Activated T-cell treated with anti-CD3 and anti-CD28 coated beads for 48 hours (primary cell): ENCODE measurements around the gene KLHDC1.
"Not testable (repeated sequence)": the region's sequence is repeated elsewhere in the genome, so short reads cannot be mapped to it uniquely, and the experiment has no call there.

Source experiments
- DNase-seq: peaks from one replicate; pipeline ENCODE4 v3.0.0-alpha.2; 2020; ENCODE audit warnings: low read depth

KLHDC1 gene

DNA sequence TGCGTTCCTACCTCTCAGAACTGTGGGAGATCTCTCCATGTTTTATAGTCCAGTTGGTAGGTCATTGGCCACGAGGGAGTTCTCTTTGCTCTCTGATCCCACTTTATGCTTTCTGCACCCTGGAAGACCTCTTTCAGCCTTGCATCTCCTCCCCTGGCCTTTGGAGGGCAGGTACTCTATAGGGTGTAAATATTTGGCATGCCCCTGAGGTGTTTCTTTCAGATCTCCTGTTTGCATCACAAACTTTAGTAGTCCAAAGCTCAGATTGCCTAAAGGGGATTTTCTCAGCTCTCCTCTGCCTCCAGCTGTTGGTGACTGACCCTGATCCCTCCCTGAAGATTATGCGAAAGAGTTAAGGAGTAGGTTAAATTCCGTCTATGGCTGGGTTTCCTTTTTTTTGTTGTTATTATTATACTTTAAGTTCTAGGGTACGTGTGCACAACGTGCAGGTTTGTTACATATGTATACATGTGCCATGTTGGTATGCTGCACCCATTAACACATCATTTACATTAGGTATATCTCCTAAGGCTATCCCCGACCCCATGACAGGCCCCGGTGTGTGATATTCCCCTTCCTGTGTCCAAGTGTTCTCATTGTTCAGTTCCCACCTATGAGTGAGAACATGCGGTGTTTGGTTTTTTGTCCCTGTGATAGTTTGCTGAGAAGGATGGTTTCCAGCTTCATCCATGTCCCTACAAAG is 29.0 kb downstream of the KLHDC1 start:
- DNase-seq: not testable (repeated sequence)

DNA sequence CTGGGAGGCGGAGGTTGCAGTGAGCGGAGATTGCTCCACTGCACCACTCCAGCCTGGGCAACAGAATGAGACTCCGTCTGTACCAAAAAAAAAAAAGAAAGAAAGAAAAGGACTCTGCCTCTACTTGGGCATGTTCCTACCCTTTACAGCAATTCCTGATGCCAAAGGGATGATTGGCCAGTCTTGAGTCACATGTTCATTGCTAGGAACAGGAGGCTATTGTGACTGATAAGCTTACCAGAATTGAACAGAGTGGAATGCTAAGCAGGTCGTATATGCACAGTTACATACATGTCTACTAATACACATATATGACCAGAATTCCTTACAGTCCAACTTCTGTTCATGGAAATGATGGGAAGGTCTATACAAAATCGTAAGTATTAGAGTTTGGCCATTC is 34.3 kb downstream of the KLHDC1 start:
- DNase-seq: no peak

DNA sequence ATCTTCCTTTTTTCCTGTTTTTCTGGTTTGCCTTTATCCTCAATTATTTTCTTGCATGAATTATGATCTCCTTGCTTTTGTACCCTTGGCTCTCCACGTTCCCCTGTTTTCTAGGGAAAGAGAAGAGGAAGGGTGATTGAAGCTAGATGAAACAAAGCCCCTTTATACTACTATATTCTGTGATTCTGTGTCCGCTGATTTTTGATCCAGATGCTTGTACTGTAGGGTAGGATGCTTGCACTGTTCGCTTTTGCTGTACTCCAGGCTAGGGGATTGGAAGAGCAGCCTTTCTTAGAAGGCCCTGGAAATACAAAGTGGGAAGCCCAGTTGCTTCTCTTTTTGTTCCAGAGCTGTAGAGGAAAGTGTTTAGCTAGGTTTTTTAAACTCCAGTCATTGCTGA is 40.0 kb downstream of the KLHDC1 start:
- DNase-seq: no peak

DNA sequence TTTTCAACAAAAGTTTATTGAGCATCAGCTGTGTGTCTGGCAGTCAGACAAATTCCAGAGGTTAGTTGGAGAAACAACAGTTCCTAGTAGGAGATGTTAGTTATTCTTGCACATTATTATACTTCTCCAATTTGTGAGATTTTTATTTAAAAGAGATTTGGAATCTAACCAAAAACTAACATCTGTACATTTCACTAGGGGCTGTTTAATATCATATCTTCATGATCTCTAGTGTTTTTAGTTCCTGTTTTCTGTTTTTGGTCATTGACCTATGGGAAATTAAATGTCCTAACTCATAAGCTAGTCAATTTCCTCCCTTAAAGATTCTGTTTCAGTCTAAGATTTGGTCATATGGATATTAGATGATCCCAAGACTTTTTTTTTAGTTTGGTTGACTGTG is 40.9 kb downstream of the KLHDC1 start:
- DNase-seq: no peak

DNA sequence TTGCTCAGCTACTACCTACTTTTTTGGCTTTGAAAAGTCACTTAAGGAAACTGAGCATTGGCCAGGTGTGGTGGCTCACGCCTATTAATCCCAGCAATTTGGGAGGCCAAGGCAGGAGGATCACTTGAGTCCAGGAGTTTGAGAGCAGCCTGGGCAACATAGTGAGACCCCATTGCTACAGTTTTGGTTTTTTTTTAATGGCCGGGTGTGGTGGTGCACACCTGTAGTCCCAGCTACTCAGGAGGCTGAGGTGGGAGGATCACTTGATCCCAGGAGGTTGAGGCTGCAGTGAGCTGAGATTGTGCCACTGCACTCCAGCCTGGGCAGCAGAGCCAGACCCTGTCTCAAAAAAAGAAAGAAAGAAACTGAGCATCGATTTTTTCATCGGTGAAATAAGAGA is 42.7 kb downstream of the KLHDC1 start:
- not testable (repeated sequence) for DNase-seq

DNA sequence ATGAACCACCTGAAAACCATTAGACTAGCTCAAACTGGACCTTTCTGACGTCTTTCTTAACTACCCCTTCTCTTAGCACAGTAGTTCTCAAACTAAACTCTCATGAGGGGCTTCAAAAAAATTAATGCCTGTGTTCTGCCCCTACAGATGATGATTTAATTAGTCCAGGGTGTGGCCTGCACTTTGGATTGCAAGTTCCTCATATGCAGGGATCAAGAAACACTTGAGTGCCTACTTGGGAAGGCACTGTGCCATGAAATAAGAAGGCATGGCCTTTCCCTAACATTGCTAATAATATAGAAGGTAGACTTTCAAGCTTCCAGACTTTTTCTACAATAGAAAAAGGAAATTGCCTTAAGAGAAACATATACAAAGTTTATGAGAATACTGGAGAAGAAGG is 52.3 kb downstream of the KLHDC1 start:
- DNase-seq: no peak

DNA sequence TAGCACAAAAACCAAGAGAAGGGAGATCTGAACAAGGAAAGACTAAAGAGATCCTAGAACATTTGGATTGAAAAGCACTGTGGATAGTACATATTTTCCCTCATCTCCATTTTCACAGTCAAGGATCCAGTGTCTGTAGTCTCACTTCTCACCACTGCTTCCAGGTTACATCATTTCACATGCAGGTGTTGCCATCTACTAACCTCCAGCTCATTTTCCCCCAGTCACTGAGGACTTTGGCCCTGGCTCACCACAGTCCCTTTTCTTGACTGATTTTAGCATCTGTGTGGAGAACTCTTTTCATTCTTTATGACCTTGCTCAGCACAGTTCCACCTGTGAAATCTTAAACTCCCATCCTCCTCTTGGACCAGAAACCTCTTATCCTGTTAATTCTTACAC is 53.6 kb downstream of the KLHDC1 start:
- DNase-seq: not testable (repeated sequence)

DNA sequence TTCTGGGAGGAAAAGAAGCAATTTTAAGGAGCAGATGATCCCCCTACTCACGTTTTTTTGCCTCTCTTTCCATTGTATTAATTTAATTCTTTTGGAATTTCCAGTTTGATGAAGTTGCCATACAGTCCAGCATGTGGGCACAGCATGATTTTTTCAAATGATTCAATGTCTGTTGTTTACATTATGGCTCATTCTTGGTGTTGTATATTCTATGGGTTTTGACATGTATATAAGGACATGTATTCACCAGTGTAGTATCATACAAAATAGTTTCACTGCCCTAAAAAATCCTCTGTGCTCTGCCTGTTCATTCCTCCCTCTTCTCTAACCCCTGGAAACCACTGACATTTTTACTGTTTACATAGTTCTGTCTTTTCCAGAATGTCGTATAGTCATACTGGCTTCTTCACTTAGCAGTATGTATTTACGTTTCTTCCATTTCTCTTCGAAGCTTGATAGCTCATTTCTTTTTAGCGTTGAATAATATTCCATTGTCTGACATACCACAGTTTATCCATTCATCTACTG is 61.7 kb downstream of the KLHDC1 start:
- DNase-seq: no peak

DNA sequence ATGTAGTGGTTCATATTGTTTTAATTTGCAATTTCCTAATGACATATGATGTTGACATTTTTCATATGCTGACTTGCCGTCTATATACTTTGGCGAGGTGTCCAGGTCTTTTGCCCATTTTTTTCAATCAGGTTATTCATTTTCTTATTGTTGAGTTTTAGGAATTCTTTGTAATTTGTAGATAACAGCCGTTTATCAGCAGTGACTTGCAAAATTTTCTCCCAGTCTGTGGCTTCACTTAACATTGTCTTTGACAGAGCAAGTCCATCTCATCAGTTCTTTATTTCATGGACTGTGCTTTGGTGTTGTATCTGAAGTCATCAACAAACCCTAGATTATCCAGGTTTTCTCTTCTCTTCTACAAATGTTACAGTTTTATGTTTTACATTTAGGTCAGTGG is 62.5 kb downstream of the KLHDC1 start:
- DNase-seq: no peak

DNA sequence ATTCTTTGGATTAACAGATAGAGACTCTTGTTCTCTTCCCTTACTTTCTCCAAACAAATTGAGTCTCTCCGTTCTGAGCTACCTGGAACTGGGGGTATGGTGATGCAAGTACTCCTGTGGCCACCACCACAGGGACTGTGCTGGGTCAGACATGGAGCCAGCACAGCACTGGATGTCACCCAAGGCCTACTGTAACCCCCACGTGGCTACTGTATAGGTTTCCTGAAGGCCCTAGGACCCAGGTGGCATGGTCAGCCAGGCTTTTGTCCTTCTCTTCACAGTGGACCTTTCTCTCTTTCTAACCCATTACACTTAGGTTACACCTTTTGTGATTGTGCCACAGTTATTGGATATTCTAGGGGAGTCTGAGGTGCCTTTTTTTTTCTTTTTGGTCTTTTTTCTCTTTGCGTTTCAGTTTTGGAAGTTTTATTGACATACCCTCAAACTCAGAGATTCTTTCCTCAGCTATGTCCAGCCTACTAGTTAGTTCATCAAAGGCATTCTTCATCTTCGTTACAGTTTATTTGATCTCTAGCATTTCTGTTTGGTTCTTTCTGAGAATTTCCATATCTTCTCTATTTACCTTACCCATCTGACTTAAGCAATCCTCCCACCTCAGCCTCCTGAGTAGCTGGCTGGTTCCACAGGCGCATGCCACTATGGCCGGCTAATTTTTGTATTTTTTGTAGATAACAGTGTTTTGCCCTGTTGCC is 69.1 kb downstream of the KLHDC1 start:
- DNase-seq: no peak

DNA sequence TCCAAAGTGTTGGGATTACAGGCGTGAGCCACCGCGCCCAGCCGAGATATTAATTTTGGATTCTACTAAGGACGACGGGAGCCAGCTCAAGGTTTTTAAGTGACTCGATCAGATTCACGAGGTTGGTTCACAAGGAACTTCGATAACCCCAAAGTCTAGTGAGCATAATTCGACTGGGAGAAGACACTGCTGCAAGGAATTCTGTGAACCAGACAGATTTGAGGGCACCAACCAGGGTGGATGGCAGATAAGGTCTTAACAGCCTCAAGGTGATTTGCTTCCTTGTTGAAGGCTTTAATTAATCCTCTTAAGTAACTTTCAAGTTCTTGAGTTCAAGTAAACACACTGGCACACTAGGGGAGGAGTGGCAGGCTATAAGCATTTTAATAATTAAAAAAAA is 73.9 kb downstream of the KLHDC1 start:
- DNase-seq: no peak

DNA sequence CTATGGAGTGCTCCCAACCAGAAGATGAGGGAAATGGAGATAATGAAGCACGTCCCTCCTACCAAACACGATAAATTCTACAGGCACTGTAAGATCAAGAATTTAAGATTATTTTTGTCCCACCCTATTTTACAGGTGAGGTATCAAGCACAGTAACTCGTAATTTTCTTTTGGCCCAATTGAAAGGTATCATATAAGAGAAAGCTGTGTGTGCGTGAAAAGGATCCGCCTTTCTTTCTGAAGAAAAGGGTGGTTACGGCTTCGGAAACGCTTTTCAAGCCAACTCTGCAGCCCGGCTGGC is 74.3 kb downstream of the KLHDC1 start:
- no peak for DNase-seq

DNA sequence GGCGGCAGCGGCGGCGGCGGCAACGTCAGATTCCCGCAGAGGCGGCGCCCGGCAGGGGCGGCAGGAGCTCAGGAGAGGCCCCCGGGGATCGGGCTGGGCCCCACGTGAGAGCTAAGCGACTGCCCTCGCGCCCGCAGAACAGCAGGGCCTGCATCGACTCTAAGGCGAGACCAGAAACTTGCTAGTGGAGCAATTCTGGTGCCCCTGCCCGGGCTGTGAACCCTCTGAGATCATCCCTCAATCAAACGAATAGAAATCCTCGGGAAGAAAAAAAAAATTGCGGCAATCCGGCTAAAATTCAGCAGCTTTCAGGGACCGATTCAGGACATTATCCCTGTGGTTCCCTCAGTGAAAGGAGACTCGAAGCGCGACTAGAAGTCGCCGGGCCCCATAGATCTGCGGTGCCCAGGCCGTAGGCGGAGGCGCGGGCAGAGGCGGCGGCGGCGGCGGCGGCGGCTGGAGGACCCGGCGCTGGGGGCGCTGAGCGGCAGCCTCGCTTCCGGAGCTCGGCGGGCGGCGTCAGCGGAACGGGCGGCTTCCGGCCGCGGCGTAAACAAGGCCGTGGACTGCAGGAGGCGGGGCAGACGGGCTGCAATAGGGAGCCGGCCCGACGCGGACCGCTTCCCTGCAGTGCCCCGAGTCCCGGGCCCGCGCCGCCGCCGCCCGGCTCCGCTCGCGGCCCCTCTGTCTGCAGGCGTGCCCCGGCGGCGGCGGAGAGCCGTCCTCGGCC is 74.8 kb downstream of the KLHDC1 start, which contains the start of gene KLHDC2:
KLHDC2 (plus strand) TSS at position 583 of the 730 bp plus-strand sequence. CDS start 316 bp downstream, outside the sequence.
- peak; percentile 92 for DNase-seq

DNA sequence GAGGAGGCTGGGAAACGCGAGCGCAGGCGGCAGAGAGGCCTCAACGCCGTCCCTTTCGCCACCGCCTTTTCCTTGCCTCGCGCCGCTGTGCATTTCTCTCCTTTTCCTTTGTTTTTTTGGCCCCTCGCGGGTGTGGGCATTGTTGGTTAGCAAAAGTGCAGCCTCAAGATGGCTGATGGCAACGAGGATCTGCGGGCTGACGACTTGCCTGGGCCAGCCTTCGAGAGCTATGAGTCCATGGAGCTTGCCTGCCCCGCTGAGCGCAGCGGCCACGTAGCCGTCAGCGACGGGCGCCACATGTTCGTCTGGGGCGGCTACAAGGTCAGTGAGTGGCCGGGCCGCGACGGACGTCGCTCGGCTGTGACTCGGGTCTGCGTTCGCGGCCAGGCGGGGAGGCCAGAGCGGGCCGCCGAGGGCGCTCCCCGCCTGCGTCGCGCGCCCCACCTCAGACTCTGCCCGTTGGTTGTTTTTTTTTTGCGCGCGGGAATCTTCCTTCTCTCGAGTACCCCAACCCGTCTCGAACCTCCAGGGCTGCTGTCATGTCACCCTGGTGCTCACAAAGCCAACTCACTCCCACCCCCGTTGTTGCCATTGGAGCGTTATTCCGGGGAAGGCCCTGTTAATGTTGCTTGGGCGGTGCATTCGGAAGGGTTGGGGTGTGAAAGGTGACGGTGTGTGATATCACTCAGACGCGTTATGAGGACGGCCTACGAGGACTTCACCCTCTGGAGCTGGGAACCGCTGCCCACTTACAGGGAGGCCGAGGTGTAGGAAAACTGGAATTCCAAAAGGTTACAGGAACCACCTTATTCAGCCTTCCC is 75.6 kb downstream of the KLHDC1 start:
- peak; percentile 68 for DNase-seq

DNA sequence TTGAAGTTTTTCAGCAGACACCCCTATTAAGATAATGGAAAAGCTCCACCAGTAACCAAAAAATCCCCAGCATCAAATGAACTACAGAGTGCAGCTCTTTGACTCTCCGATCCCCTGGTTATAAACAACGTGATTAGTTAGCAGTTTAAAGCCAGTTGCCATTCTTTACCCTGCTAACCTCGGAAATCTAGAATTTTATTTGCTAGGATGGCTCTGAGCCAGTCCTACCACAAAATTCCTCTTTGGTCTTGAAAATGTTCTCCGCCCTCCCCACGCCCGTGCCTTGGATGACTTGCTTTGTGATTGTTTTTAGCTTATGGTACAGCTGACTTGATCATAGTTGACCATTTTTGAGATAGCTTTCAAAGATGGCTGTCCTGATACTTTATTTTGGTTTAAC is 76.3 kb downstream of the KLHDC1 start:
- no peak for DNase-seq

DNA sequence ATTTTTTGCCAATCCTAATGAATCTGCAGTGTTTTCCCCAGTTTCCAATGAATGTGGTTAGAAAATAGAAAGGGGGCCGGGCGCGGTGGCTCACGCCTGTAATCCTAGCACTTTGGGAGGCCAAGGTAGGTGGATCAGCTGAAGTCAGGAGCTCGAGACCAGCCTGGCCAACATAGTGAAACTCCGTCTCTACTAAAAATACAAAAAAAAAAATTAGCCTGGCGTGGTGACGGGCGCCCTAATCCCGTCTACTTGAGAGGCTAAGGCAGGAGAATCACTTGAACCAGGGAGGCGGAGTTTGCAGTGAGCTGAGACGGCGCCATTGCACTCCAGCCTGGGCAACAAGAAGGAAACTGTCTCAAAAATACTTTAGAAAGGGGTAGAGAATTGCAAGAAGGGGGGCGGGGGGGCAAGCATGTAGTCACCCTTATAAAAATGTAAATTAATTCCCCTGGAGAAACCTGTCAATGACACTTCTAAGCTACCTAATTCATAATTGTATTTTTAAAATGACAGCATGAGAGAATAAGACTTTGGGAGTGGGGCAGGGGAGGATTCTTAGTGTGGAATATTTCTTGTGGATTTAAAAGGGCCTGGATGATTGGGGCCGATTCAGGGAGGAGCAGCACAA is 76.8 kb downstream of the KLHDC1 start:
- DNase-seq: no peak

DNA sequence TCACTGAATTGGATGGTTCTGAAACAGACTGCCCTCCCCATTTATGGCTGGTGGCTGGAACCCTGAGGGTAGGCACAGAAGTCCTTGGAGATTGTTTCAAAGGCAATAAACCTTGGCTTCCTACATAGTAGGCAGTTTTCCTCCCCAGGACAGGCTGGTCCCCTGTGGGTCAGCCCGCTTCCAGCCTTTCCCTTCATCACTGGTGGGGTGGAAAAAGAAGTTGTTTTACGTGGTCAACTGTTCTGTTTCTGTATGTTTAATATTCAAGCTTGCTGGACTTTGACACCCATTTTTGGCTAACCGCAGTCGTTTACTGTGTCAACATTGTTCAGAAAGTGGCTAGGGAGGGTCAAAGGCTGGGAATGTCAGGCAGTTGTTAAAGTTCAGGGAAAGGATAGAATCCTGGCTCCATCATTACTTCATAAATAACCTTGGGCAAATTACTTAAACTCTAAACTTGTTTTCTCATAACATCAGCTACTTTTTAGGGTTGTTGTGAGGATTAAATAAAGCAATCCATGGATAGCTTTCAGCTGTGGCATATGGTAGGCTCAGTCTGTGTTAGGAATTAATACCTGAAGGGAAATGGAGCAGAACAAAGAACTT is 77.4 kb downstream of the KLHDC1 start:
- DNase-seq: no peak

DNA sequence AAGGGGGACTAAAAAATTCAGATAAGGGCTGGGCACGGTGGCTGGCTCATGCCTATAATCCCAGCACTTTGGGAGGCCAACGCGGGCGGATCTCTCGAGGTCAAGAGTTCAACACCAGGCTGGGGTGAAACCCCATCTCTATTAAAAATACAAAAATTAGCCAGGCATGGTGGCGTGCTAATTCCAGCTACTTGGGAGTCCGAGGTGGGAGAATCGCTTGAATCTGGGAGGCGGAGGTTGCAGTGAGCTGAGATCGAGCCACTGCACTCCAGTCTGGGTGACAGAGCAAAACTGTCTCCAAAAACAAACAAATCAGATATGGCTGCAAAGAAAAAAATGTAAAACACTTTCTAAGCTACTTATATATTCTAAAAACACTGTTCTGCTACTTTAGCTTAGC is 78.8 kb downstream of the KLHDC1 start:
- DNase-seq: not testable (repeated sequence)

DNA sequence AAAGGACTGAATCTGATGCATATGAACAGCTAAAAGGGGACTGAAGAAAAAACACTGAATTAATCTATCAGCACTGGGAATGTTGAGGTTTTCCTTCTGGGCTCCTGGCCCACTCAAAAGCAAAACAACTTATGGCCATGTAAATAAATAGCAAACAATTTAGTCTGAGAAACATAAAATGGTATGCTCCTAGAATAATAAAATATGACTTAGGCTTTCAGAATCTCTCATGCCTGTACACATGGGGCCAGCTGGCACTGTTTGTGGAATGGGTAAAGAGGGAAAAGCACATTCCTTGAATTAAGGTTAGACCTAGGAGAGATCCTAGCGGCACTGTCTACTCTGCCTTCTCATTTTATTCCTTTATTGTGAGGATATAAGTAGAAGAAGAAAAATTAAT is 81.2 kb downstream of the KLHDC1 start:
- no peak for DNase-seq

DNA sequence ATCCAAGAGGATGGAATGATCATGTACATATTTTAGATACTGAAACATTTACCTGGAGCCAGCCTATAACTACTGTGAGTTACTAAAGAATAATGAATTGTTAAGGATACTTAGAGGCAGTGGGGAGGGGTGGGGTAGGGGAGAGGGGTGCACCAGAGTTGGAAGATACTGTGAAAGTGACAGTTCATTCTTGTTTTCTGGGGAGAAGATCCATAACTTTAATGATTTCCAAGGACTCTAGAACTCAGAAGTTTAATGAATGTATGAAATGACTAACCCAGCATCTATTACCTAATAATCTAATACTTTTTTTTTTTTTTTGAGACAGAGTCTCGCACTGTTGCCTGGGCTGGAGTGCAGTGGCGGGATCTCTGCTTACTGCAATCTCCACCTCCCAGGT is 85.5 kb downstream of the KLHDC1 start:
- no peak for DNase-seq

DNA sequence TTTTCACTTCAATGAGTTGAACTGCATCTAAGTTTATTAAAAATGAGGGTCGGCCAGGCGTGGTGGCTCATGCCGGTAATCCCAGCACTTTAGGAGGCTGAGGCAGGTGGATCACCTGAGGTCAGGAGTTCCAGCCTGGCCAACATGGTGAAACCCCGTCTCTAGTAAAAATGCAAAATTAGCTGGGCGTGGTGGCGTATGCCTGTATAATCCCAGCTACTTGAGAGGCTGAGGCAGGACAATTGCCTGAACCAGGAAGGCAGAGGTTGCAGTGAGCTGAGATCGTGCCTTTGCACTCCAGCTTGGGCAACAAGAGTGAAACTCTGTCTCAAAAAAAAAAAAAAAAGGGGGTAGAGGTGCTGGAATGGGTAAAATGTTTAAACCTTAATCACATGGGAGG is 88.1 kb downstream of the KLHDC1 start:
- not testable (repeated sequence) for DNase-seq
